Erythroblast (primary cell): ENCODE data around the gene RAB11FIP4.

Source experiments
- GATA1 ChIP-seq: IDR thresholded peaks from 2 replicates; pipeline ENCODE4 v1.6.1; 2011; ENCODE audit warnings: low read depth, mild to moderate bottlenecking, control low read depth, low read length, moderate library complexity
- POLR2A ChIP-seq: IDR thresholded peaks from 2 replicates; pipeline ENCODE4 v1.6.1; 2011; ENCODE audit warnings: mild to moderate bottlenecking, low read length

GRCh38 chr17:31392856-31393748 lies 1.6 kb downstream of the RAB11FIP4 start:
- TF ChIP-seq POLR2A (no peak), GATA1 (no peak)
